Liver (tissue), 9 donors: ENCODE data around the gene KLK3. TPM values are rescaled to one million over a fixed set of nuclear protein-coding genes. Genes with fewer than 3 reads are reported as not detected.

Experiments used
- DNase-seq: peaks from one replicate; pipeline ENCODE4 v3.0.0-alpha.2; 2017; ENCODE audit warnings: low spot score
- H3K27ac ChIP-seq, 2 donors: one replicate each; pipeline ENCODE4 v1.7.0; 2013; ENCODE audit warnings: inconsistent platforms in 2 of 2, low read length in 2 of 2, control low read depth in 1 of 2, low read depth in 1 of 2, mild to moderate bottlenecking in 1 of 2
- H3K27me3 ChIP-seq, 4 donors: one replicate each; pipeline versions ENCODE4 v1.6.1 to v1.7.0; 2013; ENCODE audit warnings: low read length in 3 of 4, inconsistent platforms in 1 of 4, mild to moderate bottlenecking in 1 of 4, moderate library complexity in 1 of 4; ENCODE audit not compliant: control insufficient read depth in 4 of 4, insufficient read depth in 4 of 4
- H3K36me3 ChIP-seq, 4 donors: one replicate each; pipeline versions ENCODE4 v1.6.1 to v1.7.0; 2013; ENCODE audit warnings: low read length in 3 of 4, mild to moderate bottlenecking in 3 of 4, low read depth in 1 of 4, moderate library complexity in 1 of 4; ENCODE audit not compliant: control insufficient read depth in 4 of 4, insufficient read depth in 3 of 4
- H3K4me1 ChIP-seq, 4 donors: one replicate each; pipeline versions ENCODE4 v1.6.1 to v1.7.0; 2013; ENCODE audit warnings: low read length in 3 of 4, mild to moderate bottlenecking in 3 of 4, moderate library complexity in 1 of 4; ENCODE audit not compliant: control insufficient read depth in 4 of 4, insufficient read depth in 4 of 4
- H3K4me3 ChIP-seq, 3 donors: one replicate each; pipeline versions ENCODE4 v1.6.1 to v1.7.0; 2013; ENCODE audit warnings: low read length in 3 of 3, control low read depth in 1 of 3, low read depth in 1 of 3, mild to moderate bottlenecking in 1 of 3
- H3K9ac ChIP-seq, 2 donors: one replicate each; pipeline ENCODE4 v1.7.0; 2013; ENCODE audit warnings: low read length in 2 of 2, mild to moderate bottlenecking in 2 of 2, moderate library complexity in 2 of 2, control low read depth in 1 of 2, low read depth in 1 of 2
- H3K9me3 ChIP-seq, 4 donors: one replicate each; pipeline versions ENCODE4 v1.6.1 to v1.7.0; 2013; ENCODE audit warnings: low read length in 3 of 4; ENCODE audit not compliant: control insufficient read depth in 4 of 4
- EGR1 ChIP-seq, 2 donors: IDR thresholded peaks; 2 replicates each; pipeline ENCODE4 v1.6.1; 2016 to 2018; ENCODE audit warnings: antibody characterized with exemption in 2 of 2, low read depth in 2 of 2
- FOXA1 ChIP-seq: IDR thresholded peaks from 2 replicates; pipeline ENCODE4 v1.6.1; 2016; ENCODE audit warnings: antibody characterized with exemption
- FOXA2 ChIP-seq: IDR thresholded peaks from 2 replicates; pipeline ENCODE4 v1.6.1; 2016; ENCODE audit warnings: antibody characterized with exemption
- GABPA ChIP-seq, 2 donors: IDR thresholded peaks in 1 of 2; conservative IDR thresholded peaks in 1 of 2; 2 replicates each; pipeline ENCODE4 v1.6.1; 2016; ENCODE audit warnings: antibody characterized with exemption in 2 of 2, mild to moderate bottlenecking in 1 of 2, moderate library complexity in 1 of 2
- HNF4A ChIP-seq, 2 donors: conservative IDR thresholded peaks; 2 replicates each; pipeline ENCODE4 v1.6.1; 2016; ENCODE audit warnings: antibody characterized with exemption in 2 of 2, mild to moderate bottlenecking in 2 of 2
- HNF4G ChIP-seq: IDR thresholded peaks from 2 replicates; pipeline ENCODE4 v1.6.1; 2016; ENCODE audit warnings: antibody characterized with exemption
- JUND ChIP-seq, 2 donors: IDR thresholded peaks; 2 replicates each; pipeline ENCODE4 v1.6.1; 2016; ENCODE audit warnings: antibody characterized with exemption in 2 of 2
- NR2F2 ChIP-seq: IDR thresholded peaks from 2 replicates; pipeline ENCODE4 v1.6.1; 2016; ENCODE audit warnings: antibody characterized with exemption
- RAD21 ChIP-seq, 2 donors: IDR thresholded peaks; 2 replicates each; pipeline ENCODE4 v1.6.1; 2016; ENCODE audit warnings: antibody characterized with exemption in 2 of 2, mild to moderate bottlenecking in 2 of 2
- RXRA ChIP-seq, 2 donors: IDR thresholded peaks; 2 replicates each; pipeline ENCODE4 v1.6.1; 2017 to 2018; ENCODE audit warnings: antibody characterized with exemption in 2 of 2, mild to moderate bottlenecking in 1 of 2
- SP1 ChIP-seq: IDR thresholded peaks from 2 replicates; pipeline ENCODE4 v1.6.1; 2018; ENCODE audit warnings: antibody characterized with exemption, mild to moderate bottlenecking
- TAF1 ChIP-seq: conservative IDR thresholded peaks from 2 replicates; pipeline ENCODE4 v1.6.1; 2016; ENCODE audit warnings: antibody characterized with exemption, mild to moderate bottlenecking
- YY1 ChIP-seq: IDR thresholded peaks from 2 replicates; pipeline ENCODE4 v1.6.1; 2016; ENCODE audit warnings: antibody characterized with exemption, mild to moderate bottlenecking
- WGBS: extraction: QIAGEN DNeasy Blood & Tissue Kit; methylation state at CpG from one replicate; pipeline ENCODE4 v1.1.7; 2013; 5-methylcytosine and 5-hydroxymethylcytosine counted together
- polyA plus RNA-seq, 2 donors: library from polyadenylated mRNA; stranded (reverse) in 1 of 2; unstranded in 1 of 2; fragments of 200-250 nt in 1 of 2; fragments of >200 nt in 1 of 2; fragmentation: Nextera tagmentation in 1 of 2; extraction: Ambion mirVana in 1 of 2; gene quantifications; one replicate each; pipeline versions ENCODE4 v1.2.1 to v1.2.3, GENCODE V29; 2013 to 2015
- total RNA-seq, 2 donors: library from RNA; depleted of rRNA; stranded (reverse); fragments of >200 nt; gene quantifications; one replicate each; pipeline ENCODE4 v1.2.3, GENCODE V29; 2014
- TF ChIP-seq, protein P1 (sequence below): IDR thresholded peaks from 2 replicates; pipeline ENCODE4 v1.6.1; 2016; ENCODE audit warnings: antibody characterized with exemption, mild to moderate bottlenecking
- TF ChIP-seq, protein P2 (sequence below): IDR thresholded peaks from 2 replicates; pipeline ENCODE4 v1.6.1; 2016; ENCODE audit warnings: antibody characterized with exemption
- TF ChIP-seq, protein P3 (sequence below): IDR thresholded peaks from 2 replicates; pipeline ENCODE4 v1.6.1; 2016; ENCODE audit warnings: antibody characterized with exemption
- TF ChIP-seq, protein P4 (sequence below): IDR thresholded peaks from 2 replicates; pipeline ENCODE4 v1.6.1; 2016; ENCODE audit warnings: antibody characterized with exemption
- TF ChIP-seq, protein P5 (sequence below): fragments of 150-350 bp; IDR thresholded peaks from 2 replicates; pipeline ENCODE4 v1.5.1; 2017; ENCODE audit warnings: improper control_type of control experiment, low read depth, low read length; ENCODE audit not compliant: missing input control
- donor health status: healthy.
- donor health status: healthy.
- donor health status: healthy.
- donor health status: healthy.
- donor health status: healthy.

The KLK3 gene
- total and polyA plus RNA-seq, 4 donors, result not detected

DNA sequence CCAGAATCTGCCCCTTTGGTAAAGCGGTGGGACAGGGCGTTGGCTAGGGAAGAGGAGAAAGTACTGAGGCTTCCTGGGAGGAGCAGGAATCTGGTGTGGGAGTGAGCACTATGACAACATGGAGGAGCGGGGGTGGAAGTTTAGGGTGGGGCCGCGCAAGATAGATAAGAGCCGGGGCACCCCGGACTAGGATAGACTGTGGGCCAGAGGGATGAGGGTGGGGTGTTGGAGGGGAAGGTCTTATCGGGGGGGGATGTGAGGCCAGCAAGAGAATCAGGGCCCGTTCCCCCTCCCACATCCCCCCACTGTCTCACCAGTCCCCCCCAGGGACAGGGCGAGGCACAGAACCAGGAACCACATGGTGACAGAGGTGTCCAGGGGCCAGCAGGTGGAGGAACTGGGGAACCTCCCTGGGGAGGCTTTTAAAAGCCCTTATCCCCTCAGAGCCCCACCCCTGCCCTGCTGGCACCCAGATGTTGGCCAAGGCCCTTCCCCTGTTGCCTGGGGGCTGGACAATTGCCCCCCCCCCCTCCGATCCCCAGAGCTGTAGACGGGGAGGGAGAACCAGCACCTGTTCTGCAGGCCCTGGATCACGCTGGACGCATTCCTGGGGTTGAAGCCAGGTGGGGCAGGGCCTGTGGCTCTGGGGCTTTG lies 31.2 kb upstream of the KLK3 start, which contains the start of gene KLK1:
Gene KLK1 (minus strand): TSS at position 399 of the 654 bp plus-strand sequence. CDS start 39 bp downstream, at position 360.
- Histone ChIP-seq H3K27ac (no peak within 1 kb of the TSS), H3K9ac (no peak within 1 kb of the TSS), H3K36me3 (no peaks in the 10 kb centered on the region), H3K9me3 (no peaks in the 10 kb centered on the region), H3K4me3 (no peak within 1 kb of the TSS), H3K27me3 (peaks cover 0 to 17% (median 9%) of the 10 kb centered on the region in 4 donors), H3K4me1 (no peaks in the 10 kb centered on the region)
- no peak for DNase-seq
- TF ChIP-seq TAF1 (no peak), JUND (IDR thresholded peaks at IDR 0.05) (no peak), HNF4G (no peak), FOXA1 (no peak), RAD21 (IDR thresholded peaks at IDR 0.05) (no peak), EGR1 (IDR thresholded peaks at IDR 0.05; ENCODE audit: low read depth in 2 of 2) (no peak), SP1 (no peak), NR2F2 (no peak), HNF4A (conservative IDR thresholded peaks at IDR 0.05) (no peak), FOXA2 (no peak)
- TF ChIP-seq, protein P1, sequence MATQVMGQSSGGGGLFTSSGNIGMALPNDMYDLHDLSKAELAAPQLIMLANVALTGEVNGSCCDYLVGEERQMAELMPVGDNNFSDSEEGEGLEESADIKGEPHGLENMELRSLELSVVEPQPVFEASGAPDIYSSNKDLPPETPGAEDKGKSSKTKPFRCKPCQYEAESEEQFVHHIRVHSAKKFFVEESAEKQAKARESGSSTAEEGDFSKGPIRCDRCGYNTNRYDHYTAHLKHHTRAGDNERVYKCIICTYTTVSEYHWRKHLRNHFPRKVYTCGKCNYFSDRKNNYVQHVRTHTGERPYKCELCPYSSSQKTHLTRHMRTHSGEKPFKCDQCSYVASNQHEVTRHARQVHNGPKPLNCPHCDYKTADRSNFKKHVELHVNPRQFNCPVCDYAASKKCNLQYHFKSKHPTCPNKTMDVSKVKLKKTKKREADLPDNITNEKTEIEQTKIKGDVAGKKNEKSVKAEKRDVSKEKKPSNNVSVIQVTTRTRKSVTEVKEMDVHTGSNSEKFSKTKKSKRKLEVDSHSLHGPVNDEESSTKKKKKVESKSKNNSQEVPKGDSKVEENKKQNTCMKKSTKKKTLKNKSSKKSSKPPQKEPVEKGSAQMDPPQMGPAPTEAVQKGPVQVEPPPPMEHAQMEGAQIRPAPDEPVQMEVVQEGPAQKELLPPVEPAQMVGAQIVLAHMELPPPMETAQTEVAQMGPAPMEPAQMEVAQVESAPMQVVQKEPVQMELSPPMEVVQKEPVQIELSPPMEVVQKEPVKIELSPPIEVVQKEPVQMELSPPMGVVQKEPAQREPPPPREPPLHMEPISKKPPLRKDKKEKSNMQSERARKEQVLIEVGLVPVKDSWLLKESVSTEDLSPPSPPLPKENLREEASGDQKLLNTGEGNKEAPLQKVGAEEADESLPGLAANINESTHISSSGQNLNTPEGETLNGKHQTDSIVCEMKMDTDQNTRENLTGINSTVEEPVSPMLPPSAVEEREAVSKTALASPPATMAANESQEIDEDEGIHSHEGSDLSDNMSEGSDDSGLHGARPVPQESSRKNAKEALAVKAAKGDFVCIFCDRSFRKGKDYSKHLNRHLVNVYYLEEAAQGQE, result no peak
- TF ChIP-seq, protein P2, sequence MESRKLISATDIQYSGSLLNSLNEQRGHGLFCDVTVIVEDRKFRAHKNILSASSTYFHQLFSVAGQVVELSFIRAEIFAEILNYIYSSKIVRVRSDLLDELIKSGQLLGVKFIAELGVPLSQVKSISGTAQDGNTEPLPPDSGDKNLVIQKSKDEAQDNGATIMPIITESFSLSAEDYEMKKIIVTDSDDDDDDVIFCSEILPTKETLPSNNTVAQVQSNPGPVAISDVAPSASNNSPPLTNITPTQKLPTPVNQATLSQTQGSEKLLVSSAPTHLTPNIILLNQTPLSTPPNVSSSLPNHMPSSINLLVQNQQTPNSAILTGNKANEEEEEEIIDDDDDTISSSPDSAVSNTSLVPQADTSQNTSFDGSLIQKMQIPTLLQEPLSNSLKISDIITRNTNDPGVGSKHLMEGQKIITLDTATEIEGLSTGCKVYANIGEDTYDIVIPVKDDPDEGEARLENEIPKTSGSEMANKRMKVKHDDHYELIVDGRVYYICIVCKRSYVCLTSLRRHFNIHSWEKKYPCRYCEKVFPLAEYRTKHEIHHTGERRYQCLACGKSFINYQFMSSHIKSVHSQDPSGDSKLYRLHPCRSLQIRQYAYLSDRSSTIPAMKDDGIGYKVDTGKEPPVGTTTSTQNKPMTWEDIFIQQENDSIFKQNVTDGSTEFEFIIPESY, result no peak
- TF ChIP-seq, protein P3, sequence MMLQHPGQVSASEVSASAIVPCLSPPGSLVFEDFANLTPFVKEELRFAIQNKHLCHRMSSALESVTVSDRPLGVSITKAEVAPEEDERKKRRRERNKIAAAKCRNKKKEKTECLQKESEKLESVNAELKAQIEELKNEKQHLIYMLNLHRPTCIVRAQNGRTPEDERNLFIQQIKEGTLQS, result no peak
- TF ChIP-seq, protein P4, sequence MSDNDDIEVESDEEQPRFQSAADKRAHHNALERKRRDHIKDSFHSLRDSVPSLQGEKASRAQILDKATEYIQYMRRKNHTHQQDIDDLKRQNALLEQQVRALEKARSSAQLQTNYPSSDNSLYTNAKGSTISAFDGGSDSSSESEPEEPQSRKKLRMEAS, result no peak
- 62% methylated on average over 14 of the region's 14 CpGs for WGBS

DNA sequence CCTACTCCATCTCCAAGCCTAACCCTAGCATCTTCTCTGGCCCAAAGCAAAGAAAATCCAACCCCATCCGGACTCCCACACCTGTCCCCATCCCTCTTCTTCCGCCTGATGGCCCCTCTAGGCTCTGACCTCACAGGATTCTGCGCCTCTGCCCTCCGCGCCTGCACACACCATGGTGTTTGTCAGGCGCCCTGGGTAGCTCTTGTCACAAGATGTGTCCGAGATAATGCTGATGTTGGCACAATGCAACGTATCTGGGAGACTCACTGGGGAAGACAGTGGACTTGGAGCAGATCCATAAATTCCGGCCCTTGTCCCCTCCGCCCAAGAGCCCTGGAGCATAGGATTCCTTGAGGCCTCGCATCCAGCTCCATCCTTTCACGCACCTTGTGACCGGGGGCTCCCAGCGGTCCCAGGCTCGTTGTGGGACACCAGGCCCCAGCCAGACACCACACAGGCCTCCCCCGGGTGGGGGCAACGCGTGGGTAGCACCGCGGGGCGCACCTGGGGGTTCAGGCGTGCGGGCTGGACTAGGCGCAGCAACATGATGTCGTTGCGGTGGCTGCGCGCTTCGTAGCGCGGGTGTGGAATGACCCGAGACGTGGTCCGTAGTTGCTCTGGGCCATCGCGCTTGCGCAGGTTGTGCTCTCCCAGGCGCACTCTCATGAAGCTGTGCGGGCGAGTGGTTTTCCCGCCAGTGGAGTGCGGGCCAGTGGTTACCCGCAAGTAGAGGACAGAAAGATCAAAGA lies 28.0 kb upstream of the KLK3 start:
- H3K4me3 ChIP-seq, result no peak overlapping the region
- no peak for DNase-seq
- H3K27me3 ChIP-seq, result peaks cover 0 to 6% (median 2%) of the 10 kb centered on the region in 4 donors
- WGBS, result 71% methylated on average over 43 of the region's 43 CpGs
- no peaks in the 10 kb centered on the region for H3K36me3 ChIP-seq
- no peaks in the 10 kb centered on the region for H3K4me1 ChIP-seq
- no peak overlapping the region for H3K27ac ChIP-seq
- H3K9ac ChIP-seq, result no peak overlapping the region
- no peaks in the 10 kb centered on the region for H3K9me3 ChIP-seq
- TF ChIP-seq, protein P4, result no peak
- TF ChIP-seq, protein P5, sequence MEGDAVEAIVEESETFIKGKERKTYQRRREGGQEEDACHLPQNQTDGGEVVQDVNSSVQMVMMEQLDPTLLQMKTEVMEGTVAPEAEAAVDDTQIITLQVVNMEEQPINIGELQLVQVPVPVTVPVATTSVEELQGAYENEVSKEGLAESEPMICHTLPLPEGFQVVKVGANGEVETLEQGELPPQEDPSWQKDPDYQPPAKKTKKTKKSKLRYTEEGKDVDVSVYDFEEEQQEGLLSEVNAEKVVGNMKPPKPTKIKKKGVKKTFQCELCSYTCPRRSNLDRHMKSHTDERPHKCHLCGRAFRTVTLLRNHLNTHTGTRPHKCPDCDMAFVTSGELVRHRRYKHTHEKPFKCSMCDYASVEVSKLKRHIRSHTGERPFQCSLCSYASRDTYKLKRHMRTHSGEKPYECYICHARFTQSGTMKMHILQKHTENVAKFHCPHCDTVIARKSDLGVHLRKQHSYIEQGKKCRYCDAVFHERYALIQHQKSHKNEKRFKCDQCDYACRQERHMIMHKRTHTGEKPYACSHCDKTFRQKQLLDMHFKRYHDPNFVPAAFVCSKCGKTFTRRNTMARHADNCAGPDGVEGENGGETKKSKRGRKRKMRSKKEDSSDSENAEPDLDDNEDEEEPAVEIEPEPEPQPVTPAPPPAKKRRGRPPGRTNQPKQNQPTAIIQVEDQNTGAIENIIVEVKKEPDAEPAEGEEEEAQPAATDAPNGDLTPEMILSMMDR, result no peak
- TF ChIP-seq NR2F2 (no peak), HNF4G (no peak), FOXA2 (no peak), RXRA (IDR thresholded peaks at IDR 0.05) (no peak), GABPA (IDR thresholded peaks at IDR 0.05 in 1 of 2, conservative IDR thresholded peaks at IDR 0.05 in 1 of 2) (no peak), JUND (IDR thresholded peaks at IDR 0.05) (no peak), RAD21 (IDR thresholded peaks at IDR 0.05) (no peak), HNF4A (conservative IDR thresholded peaks at IDR 0.05) (no peak), YY1 (no peak), EGR1 (IDR thresholded peaks at IDR 0.05; ENCODE audit: low read depth in 2 of 2) (no peak), TAF1 (no peak), FOXA1 (no peak), SP1 (no peak)
- TF ChIP-seq, protein P3, result no peak
